ENCODE measurements around the gene KRTAP4-5. TPM values are rescaled to one million over a fixed set of nuclear protein-coding genes. Genes with fewer than 3 reads are reported as not detected.
"Not testable (repeated sequence)": the region's sequence is repeated elsewhere in the genome, so short reads cannot be mapped to it uniquely, and the experiment has no call there.

The KRTAP4-5 gene
- total RNA-seq, 3 donors from 2014 or later (not counting 1 experiment from before 2014, with no cell fraction given), result not detected

GRCh38 chr17:41151525-41151924 lies 1.9 kb upstream of the KRTAP4-5 start:
- WGBS (ENCODE audit: insufficient coverage), result 60% methylated on average over 1 of the region's 2 CpGs
- no peak for DNase-seq
- Histone ChIP-seq H3K4me3 (ENCODE audit: low read length) (no peak overlapping the region), H3K27me3 (ENCODE audit: control insufficient read depth, insufficient read depth, low read length) (peaks cover 5% of the 10 kb centered on the region), H3K27ac (ENCODE audit: low read length) (no peak overlapping the region), H3K36me3 (ENCODE audit: control insufficient read depth, insufficient read depth, low read length) (no peaks in the 10 kb centered on the region), H3K9me3 (ENCODE audit: control insufficient read depth, insufficient read depth, low read length) (no peaks in the 10 kb centered on the region), H3K4me1 (ENCODE audit: control insufficient read depth, insufficient read depth, low read length) (no peaks in the 10 kb centered on the region)
- Mint-ChIP-seq H3K27ac (no peak overlapping the region), H3K9me3 (no peaks in the 10 kb centered on the region), H3K4me3 (no peak overlapping the region), H3K36me3 (no peaks in the 10 kb centered on the region), H3K27me3 (ENCODE audit: low read depth in 2 of 2) (peaks cover 26 to 37% of the 10 kb centered on the region in 2 donors), H3K4me1 (no peaks in the 10 kb centered on the region)
- intact Hi-C loops (cut with micrococcal nuclease), result no loop called here
- TF ChIP-seq CTCF (IDR thresholded peaks at IDR 0.05), result no peak
- ATAC-seq, result no peak

- Histone ChIP-seq H3K27ac (ENCODE audit: low read length) (no peak overlapping the region), H3K36me3 (ENCODE audit: control insufficient read depth, insufficient read depth, low read length) (no peaks in the 10 kb centered on the region), H3K4me3 (ENCODE audit: low read length) (no peak overlapping the region), H3K9me3 (ENCODE audit: control insufficient read depth, insufficient read depth, low read length) (no peaks in the 10 kb centered on the region), H3K27me3 (ENCODE audit: control insufficient read depth, insufficient read depth, low read length) (no peaks in the 10 kb centered on the region), H3K4me1 (ENCODE audit: control insufficient read depth, insufficient read depth, low read length) (no peaks in the 10 kb centered on the region)
- Mint-ChIP-seq H3K27ac (no peak overlapping the region), H3K27me3 (ENCODE audit: low read depth in 2 of 2) (peaks cover 21 to 26% of the 10 kb centered on the region in 2 donors), H3K4me3 (no peak overlapping the region), H3K4me1 (no peaks in the 10 kb centered on the region), H3K9me3 (no peaks in the 10 kb centered on the region), H3K36me3 (no peaks in the 10 kb centered on the region)
- 90% methylated on average over 4 of the region's 4 CpGs for WGBS (ENCODE audit: insufficient coverage)
- DNase-seq, result no peak
- TF ChIP-seq CTCF (IDR thresholded peaks at IDR 0.05), result no peak
- ATAC-seq, result no peak
- intact Hi-C loops (cut with micrococcal nuclease), result no loop called here
Measured at GRCh38 chr17:41150026-41150425, 401 bp upstream of the KRTAP4-5 start.

GRCh38 chr17:41148971-41149651 lies 514 bp downstream of the KRTAP4-5 start:
- H3K27ac Mint-ChIP-seq; H3K9me3 Mint-ChIP-seq; H3K27ac ChIP-seq (ENCODE audit: low read length); H3K27me3 ChIP-seq (ENCODE audit: control insufficient read depth, insufficient read depth, low read length); H3K4me3 Mint-ChIP-seq; DNase-seq; H3K4me1 ChIP-seq (ENCODE audit: control insufficient read depth, insufficient read depth, low read length); H3K4me3 ChIP-seq (ENCODE audit: low read length); H3K36me3 ChIP-seq (ENCODE audit: control insufficient read depth, insufficient read depth, low read length); H3K9me3 ChIP-seq (ENCODE audit: control insufficient read depth, insufficient read depth, low read length); ATAC-seq; intact Hi-C loops (cut with micrococcal nuclease); H3K36me3 Mint-ChIP-seq; H3K4me1 Mint-ChIP-seq: not testable (repeated sequence)
- 85% methylated on average over 10 of the region's 10 CpGs for WGBS (ENCODE audit: insufficient coverage)
- H3K27me3 Mint-ChIP-seq (ENCODE audit: low read depth in 2 of 2), result peaks cover 17 to 27% of the 10 kb centered on the region in 2 donors

GRCh38 chr17:41147531-41148204 lies 2.0 kb downstream of the KRTAP4-5 start:
- ATAC-seq (no peak), DNase-seq (no peak)
- intact Hi-C loops (cut with micrococcal nuclease), result no loop called here
- H3K27me3 Mint-ChIP-seq (ENCODE audit: low read depth in 2 of 2), result peaks cover 11 to 17% of the 10 kb centered on the region in 2 donors
- peaks cover 2 to 4% of the 10 kb centered on the region in 2 donors for H3K9me3 Mint-ChIP-seq
- no peak overlapping the region for H3K4me3 Mint-ChIP-seq
- H3K4me3 ChIP-seq (ENCODE audit: low read length), result no peak overlapping the region
- no peak overlapping the region for H3K27ac Mint-ChIP-seq
- no peaks in the 10 kb centered on the region for H3K4me1 Mint-ChIP-seq
- no peaks in the 10 kb centered on the region for H3K4me1 ChIP-seq (ENCODE audit: control insufficient read depth, insufficient read depth, low read length)
- no peaks in the 10 kb centered on the region for H3K27me3 ChIP-seq (ENCODE audit: control insufficient read depth, insufficient read depth, low read length)
- WGBS (ENCODE audit: insufficient coverage), result 100% methylated on average over 2 of the region's 2 CpGs
- H3K36me3 Mint-ChIP-seq, result no peaks in the 10 kb centered on the region
- no peaks in the 10 kb centered on the region for H3K9me3 ChIP-seq (ENCODE audit: control insufficient read depth, insufficient read depth, low read length)
- H3K36me3 ChIP-seq (ENCODE audit: control insufficient read depth, insufficient read depth, low read length), result no peaks in the 10 kb centered on the region
- H3K27ac ChIP-seq (ENCODE audit: low read length), result no peak overlapping the region
- TF ChIP-seq CTCF (IDR thresholded peaks at IDR 0.05), result no peak

Data from natural killer cell (primary cell).